Adrenal gland (tissue), 5 donors: ENCODE data around the gene ASAH2.

Experiments
- POLR2A ChIP-seq, 2 donors: fragments of 450-650 bp; IDR thresholded peaks; one replicate each; pipeline ENCODE4 v1.6.1; 2017; ENCODE audit warnings: antibody characterized with exemption in 2 of 2, mild to moderate bottlenecking in 2 of 2, moderate library complexity in 1 of 2
- TF ChIP-seq, protein P1 (sequence below), 6 experiments: fragments of 450-650 bp in 4 of 6; fragments of 200-600 bp in 2 of 6; sonication (generic) in 1 of 6; IDR thresholded peaks; 1 replicate in 5 of 6; 2 replicates in 1 of 6; pipeline versions ENCODE4 v1.5.1 to v1.8.0; 2016 to 2021; ENCODE audit warnings: antibody characterized with exemption in 6 of 6, mild to moderate bottlenecking in 2 of 6, moderate library complexity in 1 of 6
- donor health status: DM: no; HTN: no; CAD: no.

DNA sequence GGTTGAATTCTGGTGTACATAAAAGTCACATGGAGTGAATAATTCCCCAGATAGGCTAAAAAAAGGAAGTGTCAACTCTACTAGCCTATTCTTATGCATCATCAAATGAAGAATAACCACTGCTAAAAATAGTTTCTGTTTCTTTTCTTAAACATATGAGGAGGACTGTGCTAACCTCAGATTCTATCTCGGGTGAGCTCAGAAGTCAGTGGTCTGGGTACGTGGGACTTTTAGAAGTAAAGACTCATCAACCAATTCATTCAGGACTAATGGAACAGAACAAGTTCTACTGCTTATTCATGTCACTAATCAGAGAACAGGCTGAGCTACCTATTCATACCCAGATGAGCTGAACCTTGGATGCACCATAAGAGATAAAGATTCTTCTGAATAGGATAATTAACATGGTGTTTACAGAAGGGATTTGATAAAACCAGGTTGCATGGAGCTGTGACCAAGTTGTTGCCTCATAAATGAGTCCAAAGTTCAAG is 9.5 kb upstream of the ASAH2 start:
- TF ChIP-seq, protein P1, sequence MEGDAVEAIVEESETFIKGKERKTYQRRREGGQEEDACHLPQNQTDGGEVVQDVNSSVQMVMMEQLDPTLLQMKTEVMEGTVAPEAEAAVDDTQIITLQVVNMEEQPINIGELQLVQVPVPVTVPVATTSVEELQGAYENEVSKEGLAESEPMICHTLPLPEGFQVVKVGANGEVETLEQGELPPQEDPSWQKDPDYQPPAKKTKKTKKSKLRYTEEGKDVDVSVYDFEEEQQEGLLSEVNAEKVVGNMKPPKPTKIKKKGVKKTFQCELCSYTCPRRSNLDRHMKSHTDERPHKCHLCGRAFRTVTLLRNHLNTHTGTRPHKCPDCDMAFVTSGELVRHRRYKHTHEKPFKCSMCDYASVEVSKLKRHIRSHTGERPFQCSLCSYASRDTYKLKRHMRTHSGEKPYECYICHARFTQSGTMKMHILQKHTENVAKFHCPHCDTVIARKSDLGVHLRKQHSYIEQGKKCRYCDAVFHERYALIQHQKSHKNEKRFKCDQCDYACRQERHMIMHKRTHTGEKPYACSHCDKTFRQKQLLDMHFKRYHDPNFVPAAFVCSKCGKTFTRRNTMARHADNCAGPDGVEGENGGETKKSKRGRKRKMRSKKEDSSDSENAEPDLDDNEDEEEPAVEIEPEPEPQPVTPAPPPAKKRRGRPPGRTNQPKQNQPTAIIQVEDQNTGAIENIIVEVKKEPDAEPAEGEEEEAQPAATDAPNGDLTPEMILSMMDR (IDR thresholded peaks at IDR 0.05) = no peak
- no peak for TF ChIP-seq POLR2A (IDR thresholded peaks at IDR 0.05)
